Sigmoid colon (tissue), 7 donors: ENCODE measurements around the gene TELO2. TPM values are rescaled to one million over a fixed set of nuclear protein-coding genes. Genes with fewer than 3 reads are reported as not detected.

Source experiments
- DNase-seq: peaks from one replicate; pipeline ENCODE4 v3.0.0-alpha.2; 2019
- H3K27ac ChIP-seq, 4 donors: fragments of 200-600 bp; sonication (generic); one replicate each; pipeline ENCODE4 v1.5.1; 2016 to 2019; ENCODE audit warnings: mild to moderate bottlenecking in 1 of 4
- H3K27me3 ChIP-seq, 3 donors: fragments of 200-600 bp; sonication (generic); one replicate each; pipeline ENCODE4 v1.5.1; 2019; ENCODE audit warnings: mild to moderate bottlenecking in 1 of 3
- H3K36me3 ChIP-seq, 4 donors: fragments of 200-600 bp; sonication (generic); one replicate each; pipeline ENCODE4 v1.5.1; 2016 to 2019
- H3K4me1 ChIP-seq, 4 donors: fragments of 200-600 bp; sonication (generic); one replicate each; pipeline ENCODE4 v1.5.1; 2017 to 2019
- H3K4me3 ChIP-seq, 4 donors: fragments of 200-600 bp; sonication (generic); one replicate each; pipeline ENCODE4 v1.5.1; 2017 to 2019; ENCODE audit warnings: mild to moderate bottlenecking in 2 of 4, moderate library complexity in 1 of 4
- H3K9me3 ChIP-seq, 4 donors: fragments of 200-600 bp in 3 of 4; sonication (generic) in 3 of 4; one replicate each; pipeline versions ENCODE4 v1.5.1 to v1.6.1; 2013 to 2019
- CTCF ChIP-seq, 4 experiments: fragments of 450-650 bp in 3 of 4; fragments of 200-600 bp in 1 of 4; IDR thresholded peaks; one replicate each; pipeline ENCODE4 v1.5.1; 2016 to 2019; ENCODE audit warnings: antibody characterized with exemption in 4 of 4, mild to moderate bottlenecking in 3 of 4, moderate library complexity in 2 of 4
- EP300 ChIP-seq, 4 donors: sonication (generic); formaldehyde crosslinking; IDR thresholded peaks; one replicate each; pipeline ENCODE4 v1.6.1; 2017; ENCODE audit warnings: antibody characterized with exemption in 4 of 4
- POLR2A ChIP-seq, 2 donors: fragments of 450-650 bp; IDR thresholded peaks; one replicate each; pipeline ENCODE4 v1.6.1; 2016; ENCODE audit warnings: antibody characterized with exemption in 2 of 2, mild to moderate bottlenecking in 2 of 2, moderate library complexity in 2 of 2
- POLR2AphosphoS5 ChIP-seq, 4 donors: sonication (generic); formaldehyde crosslinking; IDR thresholded peaks; one replicate each; pipeline ENCODE4 v1.6.1; 2017; ENCODE audit warnings: antibody characterized with exemption in 4 of 4
- WGBS, 2 donors: extraction: QIAGEN DNeasy Blood & Tissue Kit; methylation state at CpG; one replicate each; pipeline ENCODE4 v1.1.7; 2013; 5-methylcytosine and 5-hydroxymethylcytosine counted together
- intact Hi-C: fragments of 100-400 bp; cut with DNase I; formaldehyde crosslinking; loops from one replicate; pipeline ENCODE4 v1.15.1; 2023
- polyA plus RNA-seq, 3 donors: library from polyadenylated mRNA; stranded (reverse); fragments of 200-250 nt; gene quantifications; one replicate each; pipeline ENCODE4 v1.2.3, GENCODE V29; 2013
- total RNA-seq, 4 donors: library from RNA; depleted of rRNA; stranded (reverse); fragments of >200 nt; gene quantifications; one replicate each; pipeline ENCODE4 v1.1.0, GENCODE V29; 2016
- donor health status: healthy with polysubstance abuse.
- donor health status: Bipolar disorder and iron deficiency.
- donor health status: healthy.

Gene TELO2
- total and polyA plus RNA-seq, 7 donors = 10.4 to 60.3 (median 13.2) TPM

GRCh38 chr16:1500465-1501150 lies 7.4 kb downstream of the TELO2 start:
- intact Hi-C loops = no loop called here
- TF ChIP-seq POLR2A (IDR thresholded peaks at IDR 0.05) = no peak
- TF ChIP-seq EP300 (IDR thresholded peaks at IDR 0.05) = no peak
- no peak for TF ChIP-seq CTCF (IDR thresholded peaks at IDR 0.05)
- no peak for TF ChIP-seq POLR2AphosphoS5 (IDR thresholded peaks at IDR 0.05)
- 97% methylated on average over 44 of the region's 44 CpGs for WGBS, 2 donors
- peaks cover 37 to 86% (median 65%) of the 10 kb centered on the region in 4 donors for H3K36me3 ChIP-seq
- DNase-seq = no peak
- H3K27ac ChIP-seq = no peak overlapping the region
- no peaks in the 10 kb centered on the region for H3K27me3 ChIP-seq
- no peaks in the 10 kb centered on the region for H3K4me1 ChIP-seq
- no peaks in the 10 kb centered on the region for H3K9me3 ChIP-seq
- no peak overlapping the region for H3K4me3 ChIP-seq

GRCh38 chr16:1501630-1502029 lies 8.5 kb downstream of the TELO2 start:
- Histone ChIP-seq H3K27ac (no peak overlapping the region), H3K4me1 (no peaks in the 10 kb centered on the region), H3K27me3 (no peaks in the 10 kb centered on the region), H3K4me3 (no peak overlapping the region), H3K36me3 (peaks cover 30 to 86% (median 58%) of the 10 kb centered on the region in 4 donors), H3K9me3 (no peaks in the 10 kb centered on the region)
- no peak for DNase-seq
- intact Hi-C loops = no loop called here
- 96 to 97% methylated on average over 23 of the region's 23 CpGs for WGBS, 2 donors
- TF ChIP-seq POLR2AphosphoS5 (IDR thresholded peaks at IDR 0.05) (no peak), POLR2A (IDR thresholded peaks at IDR 0.05) (no peak), EP300 (IDR thresholded peaks at IDR 0.05) (no peak), CTCF (IDR thresholded peaks at IDR 0.05) (no peak)

GRCh38 chr16:1502092-1503004 lies 9.2 kb downstream of the TELO2 start:
- 96 to 97% methylated on average over 42 of the region's 42 CpGs for WGBS, 2 donors
- Histone ChIP-seq H3K9me3 (no peaks in the 10 kb centered on the region), H3K27me3 (no peaks in the 10 kb centered on the region), H3K36me3 (peaks cover 30 to 86% (median 54%) of the 10 kb centered on the region in 4 donors), H3K4me3 (no peak overlapping the region), H3K4me1 (no peaks in the 10 kb centered on the region), H3K27ac (no peak overlapping the region)
- intact Hi-C loops = no loop called here
- TF ChIP-seq EP300 (IDR thresholded peaks at IDR 0.05) (no peak), POLR2AphosphoS5 (IDR thresholded peaks at IDR 0.05) (no peak), CTCF (IDR thresholded peaks at IDR 0.05) (no peak), POLR2A (IDR thresholded peaks at IDR 0.05) (no peak)
- DNase-seq = no peak

- TF ChIP-seq EP300 (IDR thresholded peaks at IDR 0.05) (no peak), POLR2A (IDR thresholded peaks at IDR 0.05) (no peak), POLR2AphosphoS5 (IDR thresholded peaks at IDR 0.05) (no peak), CTCF (IDR thresholded peaks at IDR 0.05) (no peak)
- Histone ChIP-seq H3K36me3 (peaks cover 30 to 78% (median 48%) of the 10 kb centered on the region in 4 donors), H3K27ac (no peak overlapping the region), H3K4me1 (no peaks in the 10 kb centered on the region), H3K9me3 (no peaks in the 10 kb centered on the region), H3K27me3 (no peaks in the 10 kb centered on the region), H3K4me3 (no peak overlapping the region)
- 96 to 98% methylated on average over 37 of the region's 37 CpGs for WGBS, 2 donors
- intact Hi-C loops = no loop called here
- no peak for DNase-seq
Measured at GRCh38 chr16:1503110-1503955, 10.2 kb downstream of the TELO2 start.
